Heart left ventricle (tissue), 16 donors: ENCODE measurements around the gene CCDC127. TPM values are rescaled to one million over a fixed set of nuclear protein-coding genes. Genes with fewer than 3 reads are reported as not detected.

Experiments used
- ATAC-seq, 4 donors: fragments of 200-7000 bp; cut with Tn5 transposase; one replicate each; pipeline ENCODE4 v1.9.1; 2020 to 2022; ENCODE audit warnings: moderate library complexity in 4 of 4, mild to moderate bottlenecking in 3 of 4, moderate number of reproducible peaks in 1 of 4
- DNase-seq, 5 donors: peaks; one replicate each; pipeline ENCODE4 v3.0.0-alpha.2; 2020
- H3K27ac ChIP-seq, 12 donors: fragments of 200-600 bp; sonication (generic) in 4 of 12; one replicate each; pipeline versions ENCODE4 v1.5.0 to v1.8.0; 2016 to 2022; ENCODE audit warnings: mild to moderate bottlenecking in 2 of 12
- H3K27me3 ChIP-seq, 9 donors: fragments of 200-600 bp; sonication (generic) in 2 of 9; one replicate each; pipeline versions ENCODE4 v1.5.1 to v1.8.0; 2016 to 2022; ENCODE audit warnings: mild to moderate bottlenecking in 3 of 9
- H3K36me3 ChIP-seq, 9 donors: fragments of 200-600 bp; sonication (generic) in 2 of 9; one replicate each; pipeline versions ENCODE4 v1.5.0 to v1.8.0; 2018 to 2022; ENCODE audit warnings: mild to moderate bottlenecking in 2 of 9
- H3K4me1 ChIP-seq, 12 donors: fragments of 200-600 bp; sonication (generic) in 4 of 12; one replicate each; pipeline versions ENCODE4 v1.5.0 to v1.8.0; 2016 to 2022; ENCODE audit warnings: mild to moderate bottlenecking in 3 of 12
- H3K4me3 ChIP-seq, 12 donors: fragments of 200-600 bp; sonication (generic) in 4 of 12; one replicate each; pipeline versions ENCODE4 v1.5.0 to v1.8.0; 2017 to 2022; ENCODE audit warnings: mild to moderate bottlenecking in 9 of 12, moderate library complexity in 4 of 12
- H3K9me3 ChIP-seq, 12 donors: fragments of 200-600 bp; sonication (generic) in 4 of 12; one replicate each; pipeline versions ENCODE4 v1.5.0 to v1.8.0; 2016 to 2022; ENCODE audit warnings: mild to moderate bottlenecking in 1 of 12
- POLR2A ChIP-seq, 2 donors: fragments of 450-650 bp; IDR thresholded peaks; one replicate each; pipeline ENCODE4 v1.6.1; 2017; ENCODE audit warnings: antibody characterized with exemption in 2 of 2, mild to moderate bottlenecking in 2 of 2, moderate library complexity in 2 of 2
- WGBS, 4 donors: extraction: QIAGEN DNeasy Blood & Tissue Kit in 2 of 4; methylation state at CpG; one replicate each; pipeline versions ENCODE4 v1.1.5 to v1.1.7; 2013 to 2018; 5-methylcytosine and 5-hydroxymethylcytosine counted together
- intact Hi-C, 10 donors: fragments of 100-400 bp; cut with DNase I; formaldehyde crosslinking; loops; one replicate each; pipeline versions ENCODE4 v1.11.1 to v1.14.2; 2022
- polyA plus RNA-seq, 2 donors: library from polyadenylated mRNA; stranded (reverse); fragments of 200-250 nt; gene quantifications; one replicate each; pipeline ENCODE4 v1.2.3, GENCODE V29; 2013
- total RNA-seq, 9 donors: library from RNA; depleted of rRNA in 2 of 9; stranded (reverse); fragments of >200 nt in 2 of 9; fragmentation: NEBNext Ultra II Directional in 3 of 9; extraction: Animal tissue kit (Norgen Biotek cat#: 25700) in 3 of 9; gene quantifications; one replicate each; pipeline versions ENCODE4 v1.1.0 to v1.2.4, GENCODE V29; 2016 to 2023
- TF ChIP-seq, protein P1 (sequence below), 12 donors: fragments of 200-600 bp; sonication (generic) in 4 of 12; IDR thresholded peaks; one replicate each; pipeline versions ENCODE4 v1.5.0 to v1.8.0; 2018 to 2022; ENCODE audit warnings: antibody characterized with exemption in 12 of 12, mild to moderate bottlenecking in 5 of 12
- donor health status: ischemic (EF 13 %, LVEDD 7.1; RV severe dilation, severe dysfunction).
- donor health status: healthy with polysubstance abuse.
- donor health status: DM: no; HTN: yes; CAD: no.
- donor health status: DM: no; HTN: no; CAD: no.
- donor health status: ischemic (EF 25% LVEDD 6.9; RV normal size, moderate dysfunction).
- donor health status: ischemic (EF 25% LVEDD 5.7; RV mildly dilated, moderate dysfunction).
- donor health status: healthy.
- donor health status: DM: yes; HTN: yes; CAD: no.
- donor health status: ischemic (EF 35%, LVEDD 5.7; RV mildly dilated, moderate dysfunction).
- donor health status: nonischemic (EF 11% LVEDD 7.7; RV severe dilation, severe dysfunction).
- donor health status: DM: yes; HTN: yes; CAD: no.
- donor health status: PGD.
- donor health status: ischemic (EF 29% LVEDD 5.4; RV normal size, mild dysfunction).
- donor health status: nonischemic (EF 23%, LVEDD 6.1; RV moderate dilation, normal function).

CCDC127 gene
- total and polyA plus RNA-seq, 11 donors = 4.8 to 10.3 (median 7.5) TPM

GRCh38 chr5:192970-193831, 24.8 kb downstream of the CCDC127 start:
- intact Hi-C loops = no loop called here
- Histone ChIP-seq H3K27ac (peak overlapping the region; percentile 76 to 97 (median 92)), H3K36me3 (peaks cover 0 to 15% (median 0%) of the 10 kb centered on the region in 9 donors), H3K27me3 (peaks cover 0 to 12% (median 0%) of the 10 kb centered on the region in 9 donors), H3K4me1 (peaks cover 0 to 65% (median 26%) of the 10 kb centered on the region in 12 donors), H3K9me3 (no peaks in the 10 kb centered on the region), H3K4me3 (peak overlapping the region; percentile 3 to 55 (median 42))
- peak in 1 of 5 donors; percentile 17 for DNase-seq
- TF ChIP-seq, protein P1, sequence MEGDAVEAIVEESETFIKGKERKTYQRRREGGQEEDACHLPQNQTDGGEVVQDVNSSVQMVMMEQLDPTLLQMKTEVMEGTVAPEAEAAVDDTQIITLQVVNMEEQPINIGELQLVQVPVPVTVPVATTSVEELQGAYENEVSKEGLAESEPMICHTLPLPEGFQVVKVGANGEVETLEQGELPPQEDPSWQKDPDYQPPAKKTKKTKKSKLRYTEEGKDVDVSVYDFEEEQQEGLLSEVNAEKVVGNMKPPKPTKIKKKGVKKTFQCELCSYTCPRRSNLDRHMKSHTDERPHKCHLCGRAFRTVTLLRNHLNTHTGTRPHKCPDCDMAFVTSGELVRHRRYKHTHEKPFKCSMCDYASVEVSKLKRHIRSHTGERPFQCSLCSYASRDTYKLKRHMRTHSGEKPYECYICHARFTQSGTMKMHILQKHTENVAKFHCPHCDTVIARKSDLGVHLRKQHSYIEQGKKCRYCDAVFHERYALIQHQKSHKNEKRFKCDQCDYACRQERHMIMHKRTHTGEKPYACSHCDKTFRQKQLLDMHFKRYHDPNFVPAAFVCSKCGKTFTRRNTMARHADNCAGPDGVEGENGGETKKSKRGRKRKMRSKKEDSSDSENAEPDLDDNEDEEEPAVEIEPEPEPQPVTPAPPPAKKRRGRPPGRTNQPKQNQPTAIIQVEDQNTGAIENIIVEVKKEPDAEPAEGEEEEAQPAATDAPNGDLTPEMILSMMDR (IDR thresholded peaks at IDR 0.05) = no peak
- no peak for TF ChIP-seq POLR2A (IDR thresholded peaks at IDR 0.05)
- WGBS, 4 donors = 43 to 63% (median 59%) methylated on average over 13 to 17 of the region's 17 CpGs
- no peak for ATAC-seq

- Histone ChIP-seq H3K36me3 (peaks cover 0 to 15% (median 0%) of the 10 kb centered on the region in 9 donors), H3K27me3 (peaks cover 0 to 12% (median 0%) of the 10 kb centered on the region in 9 donors), H3K9me3 (no peaks in the 10 kb centered on the region), H3K27ac (peak overlapping the region; percentile 76 to 97 (median 92)), H3K4me1 (peaks cover 0 to 66% (median 27%) of the 10 kb centered on the region in 12 donors), H3K4me3 (peak overlapping the region; percentile 3 to 55 (median 42))
- DNase-seq = no peak
- TF ChIP-seq, protein P1 (IDR thresholded peaks at IDR 0.05) = no peak
- no peak for TF ChIP-seq POLR2A (IDR thresholded peaks at IDR 0.05)
- no peak for ATAC-seq
- intact Hi-C loops = no loop called here
- WGBS, 4 donors = 42 to 55% (median 52%) methylated on average over 9 of the region's 9 CpGs
Measured at GRCh38 chr5:192691-192969, 25.3 kb downstream of the CCDC127 start.

DNA sequence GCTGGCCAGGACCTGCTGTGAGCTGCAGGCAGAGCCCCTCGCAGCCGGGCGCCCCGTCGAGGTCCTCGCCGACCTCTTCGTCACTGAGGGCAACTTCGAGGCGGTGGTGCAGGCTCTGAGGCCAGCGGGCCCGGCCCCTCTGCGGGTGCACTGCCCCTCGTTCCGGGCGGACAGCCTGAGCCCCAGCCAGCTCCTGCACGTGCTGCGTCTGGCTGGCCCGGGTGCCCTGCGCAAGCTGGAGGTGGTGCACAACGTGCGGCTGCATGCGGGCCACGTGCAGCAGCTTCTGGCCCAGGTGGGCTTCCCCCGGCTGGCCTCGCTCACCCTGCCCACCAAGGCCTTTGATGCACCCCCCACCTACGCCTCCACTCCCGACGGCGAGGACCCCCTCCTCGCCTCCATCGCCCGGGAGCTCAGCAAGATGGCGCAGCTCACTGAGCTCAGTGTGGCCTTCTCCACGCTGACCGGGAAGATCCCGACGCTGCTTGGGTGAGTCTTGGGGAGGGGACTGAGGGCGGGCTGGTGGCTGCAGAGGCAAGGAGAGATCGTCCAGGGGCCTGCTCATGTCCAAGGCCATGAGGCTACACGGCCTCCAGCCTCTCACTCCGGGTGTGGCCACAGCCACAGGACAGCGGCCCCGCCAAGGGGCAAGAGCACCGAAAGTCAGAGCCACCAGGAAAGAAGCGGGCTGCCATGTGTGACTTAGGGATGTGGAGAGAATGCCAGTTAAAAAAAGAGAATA, 25.8 kb downstream of the CCDC127 start:
- DNase-seq = peak in 1 of 5 donors; percentile 18
- 58 to 74% (median 70%) methylated on average over 22 to 46 of the region's 46 CpGs for WGBS, 4 donors
- peaks cover 0 to 15% (median 0%) of the 10 kb centered on the region in 9 donors for H3K36me3 ChIP-seq
- peaks cover 0 to 12% (median 0%) of the 10 kb centered on the region in 9 donors for H3K27me3 ChIP-seq
- TF ChIP-seq, protein P1 (IDR thresholded peaks at IDR 0.05) = no peak
- ATAC-seq = no peak
- no peaks in the 10 kb centered on the region for H3K9me3 ChIP-seq
- H3K27ac ChIP-seq = peak overlapping the region; percentile 76 to 97 (median 92)
- H3K4me3 ChIP-seq = peak overlapping the region in 11 of 12 donors; percentile 3 to 55 (median 44)
- intact Hi-C loops = loop anchor here in 2 of 10 donors (1.0 to 2.0 kb wide), 2 partner anchors 26 to 27 kb away; partner anchors contain the start of genes CCDC127 (in 2 of the 2) and SDHA (in 2 of the 2)
- H3K4me1 ChIP-seq = peaks cover 0 to 63% (median 27%) of the 10 kb centered on the region in 12 donors
